Measurements from ENCODE around the gene APPL2.
"Not testable (repeated sequence)": the region's sequence is repeated elsewhere in the genome, so short reads cannot be mapped to it uniquely, and the experiment has no call there.

APPL2 gene

GRCh38 chr12:105256011-105256410 is 20.0 kb upstream of the APPL2 start:
- peak; percentile 19 for DNase-seq

DNA sequence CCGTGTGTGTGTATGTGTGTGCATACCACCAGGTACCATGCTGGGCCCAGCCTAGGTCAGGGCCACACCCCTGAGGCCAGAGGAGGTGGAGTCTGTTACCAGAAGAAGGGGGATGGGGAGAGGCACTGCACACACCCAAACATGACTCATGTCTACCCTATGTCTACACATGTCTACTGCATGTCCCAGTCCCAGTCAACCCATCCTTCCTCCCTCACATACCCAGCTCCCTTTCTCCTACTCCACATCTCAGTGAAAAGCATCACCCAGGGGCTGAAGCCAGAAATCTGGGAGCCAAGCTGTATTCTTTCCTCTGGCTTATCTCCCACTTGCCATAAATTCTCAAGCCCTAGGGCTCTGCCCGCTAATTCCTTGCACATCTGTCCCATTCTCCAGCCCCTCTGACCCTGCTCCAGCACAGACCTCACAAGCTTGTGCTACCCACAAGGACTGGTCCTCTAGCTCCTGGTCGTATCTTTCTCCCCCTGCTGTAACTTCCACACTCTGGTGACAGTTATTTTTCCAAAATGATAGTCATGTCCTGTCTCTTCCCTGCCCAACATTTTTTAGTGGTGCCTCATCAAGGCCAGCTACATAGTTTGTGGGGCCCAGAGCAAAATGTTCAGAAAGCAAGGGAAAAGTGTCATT is 18.0 kb upstream of the APPL2 start:
- peak; percentile 82 for DNase-seq

- DNase-seq = no peak
Measured at GRCh38 chr12:105252901-105253300, 16.9 kb upstream of the APPL2 start.

DNA sequence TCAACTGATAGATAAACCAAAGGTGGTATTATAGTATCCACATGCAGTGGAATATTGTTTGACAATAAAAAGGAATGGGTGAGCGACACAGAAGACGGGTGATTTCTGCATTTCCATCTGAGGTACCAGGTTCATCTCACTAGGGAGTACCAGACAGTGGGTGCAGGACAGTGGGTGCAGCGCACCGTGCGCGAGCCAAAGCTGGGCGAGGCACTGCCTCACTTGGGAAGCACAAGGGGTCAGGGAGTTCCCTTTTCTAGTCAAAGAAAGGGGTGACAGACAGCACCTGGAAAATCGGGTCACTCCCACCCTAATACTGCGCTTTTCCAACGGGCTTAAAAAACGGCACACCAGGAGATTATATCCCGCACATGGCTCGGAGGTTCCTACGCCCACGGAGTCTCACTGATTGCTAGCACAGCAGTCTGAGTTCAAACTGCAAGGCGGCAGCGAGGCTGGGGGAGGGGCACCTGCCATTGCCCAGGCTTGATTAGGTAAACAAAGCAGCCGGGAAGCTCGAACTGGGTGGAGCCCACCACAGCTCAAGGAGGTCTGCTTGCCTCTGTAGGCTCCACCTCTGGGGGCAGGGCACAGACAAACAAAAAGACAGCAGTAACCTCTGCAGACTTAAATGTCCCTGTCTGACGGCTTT is 9.9 kb upstream of the APPL2 start:
- DNase-seq = not testable (repeated sequence)

- DNase-seq = no peak
Measured at GRCh38 chr12:105245291-105245690, 9.3 kb upstream of the APPL2 start.

- no peak for DNase-seq
Measured at GRCh38 chr12:105240228-105240627, 4.3 kb upstream of the APPL2 start.

- no peak for DNase-seq
Measured at GRCh38 chr12:105239304-105239703, 3.3 kb upstream of the APPL2 start.

DNA sequence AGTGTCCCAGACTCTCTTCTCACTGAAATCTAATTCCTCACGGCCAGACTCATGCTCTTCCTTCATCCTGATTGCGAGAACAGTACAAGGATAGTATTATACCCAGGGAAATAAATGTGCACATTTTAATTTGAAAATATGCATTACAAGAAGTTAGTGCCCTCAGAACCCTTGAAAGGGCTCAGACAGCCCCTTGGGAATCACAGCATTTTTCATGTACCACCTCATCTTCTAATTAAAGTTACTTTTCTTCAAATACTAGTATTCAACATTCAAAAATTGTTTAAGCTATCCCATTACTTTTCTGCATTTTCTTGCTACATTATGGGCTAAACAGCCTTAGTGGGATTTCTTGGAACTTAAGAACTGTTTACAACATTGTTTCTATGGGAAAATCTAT is 1.7 kb upstream of the APPL2 start:
- DNase-seq = no peak

- DNase-seq = peak; percentile 31
Measured at GRCh38 chr12:105235281-105235731, 668 bp downstream of the APPL2 start.

GRCh38 chr12:105234197-105234596 is 1.8 kb downstream of the APPL2 start:
- no peak for DNase-seq

GRCh38 chr12:105233041-105233905 is 2.7 kb downstream of the APPL2 start:
- DNase-seq = no peak

GRCh38 chr12:105231396-105231795 is 4.6 kb downstream of the APPL2 start:
- no peak for DNase-seq

DNA sequence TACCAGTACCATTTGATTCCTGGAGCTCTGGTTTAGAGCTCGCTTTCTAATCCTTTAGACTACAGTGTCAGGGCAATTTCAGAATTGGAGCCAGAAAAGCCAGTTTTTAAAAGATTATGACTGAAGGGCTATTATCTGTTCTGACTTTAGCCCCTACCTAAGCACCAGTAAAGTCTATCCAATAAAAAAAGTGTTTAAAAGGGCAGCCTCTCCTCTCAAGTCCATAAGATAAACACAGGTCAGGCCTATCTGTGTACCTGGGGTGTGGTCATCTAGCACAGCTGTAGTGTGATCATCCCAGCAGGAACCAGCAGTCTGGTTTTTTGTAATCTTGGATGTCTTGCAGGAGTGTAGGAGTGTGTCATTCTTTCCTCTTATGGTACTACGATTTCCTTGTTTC is 6.6 kb downstream of the APPL2 start:
- no peak for DNase-seq

DNA sequence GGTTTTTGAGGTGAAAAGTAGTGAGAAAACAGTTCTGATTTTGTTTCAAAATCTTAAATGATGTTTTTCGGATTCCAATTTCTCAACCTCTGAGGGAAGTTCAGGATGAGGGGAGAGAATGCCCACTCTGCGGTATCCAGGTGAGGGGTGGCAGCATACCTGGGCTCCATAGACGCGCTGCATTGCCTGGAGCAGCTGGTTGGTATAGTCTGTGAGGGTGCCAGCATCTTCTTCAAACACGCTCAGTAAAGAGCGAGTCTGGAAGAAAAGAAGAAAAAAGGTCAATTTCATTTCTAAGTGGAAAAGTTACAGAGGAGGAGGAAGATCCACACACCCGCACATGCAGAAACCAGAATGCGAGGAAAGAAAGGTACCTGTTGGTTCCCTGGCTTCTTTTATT is 7.0 kb downstream of the APPL2 start:
- no peak for DNase-seq

GRCh38 chr12:105228494-105228893 is 7.5 kb downstream of the APPL2 start:
- DNase-seq = peak; percentile 69

DNA sequence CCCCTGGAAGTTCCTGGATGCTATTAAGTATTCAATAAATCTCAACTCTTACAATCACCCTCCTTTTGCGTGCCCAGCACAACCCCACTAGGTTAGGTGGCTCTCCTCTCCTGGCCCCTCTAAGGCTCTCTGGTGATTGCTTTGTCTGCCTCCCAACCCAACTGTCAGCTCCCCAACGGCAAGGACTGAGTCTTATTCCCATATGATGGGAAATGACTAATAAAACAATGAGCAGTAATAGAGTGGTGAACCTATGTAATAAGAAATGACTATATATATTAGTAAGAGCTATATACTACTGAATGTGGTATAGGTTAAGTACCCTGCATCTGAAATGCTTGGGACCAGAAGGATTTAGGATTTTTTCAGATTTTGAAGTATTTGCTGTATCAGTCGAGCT is 8.1 kb downstream of the APPL2 start:
- peak; percentile 41 for DNase-seq

DNA sequence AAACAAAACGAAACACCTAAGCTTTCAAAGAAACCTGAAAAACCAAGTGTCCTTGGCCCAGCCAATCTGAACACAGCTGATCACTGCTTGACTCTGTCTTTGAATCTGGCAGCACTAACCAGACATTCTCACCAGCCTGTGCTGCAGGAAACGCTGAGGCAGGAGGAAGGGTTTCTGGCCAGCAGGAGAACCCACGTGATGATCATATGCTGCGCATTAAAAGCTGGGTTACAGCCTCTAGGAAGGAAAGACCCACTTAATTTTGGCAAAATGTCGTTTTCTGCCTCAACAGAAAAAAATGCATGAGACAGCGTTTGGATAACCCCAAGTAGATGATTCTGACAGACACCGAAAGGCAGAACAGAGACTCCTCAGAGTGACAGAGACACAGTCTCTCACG is 9.8 kb downstream of the APPL2 start:
- peak; percentile 94 for DNase-seq

GRCh38 chr12:105225505-105226015 is 10.4 kb downstream of the APPL2 start:
- no peak for DNase-seq

GRCh38 chr12:105224399-105224798 is 11.6 kb downstream of the APPL2 start:
- DNase-seq = no peak

DNA sequence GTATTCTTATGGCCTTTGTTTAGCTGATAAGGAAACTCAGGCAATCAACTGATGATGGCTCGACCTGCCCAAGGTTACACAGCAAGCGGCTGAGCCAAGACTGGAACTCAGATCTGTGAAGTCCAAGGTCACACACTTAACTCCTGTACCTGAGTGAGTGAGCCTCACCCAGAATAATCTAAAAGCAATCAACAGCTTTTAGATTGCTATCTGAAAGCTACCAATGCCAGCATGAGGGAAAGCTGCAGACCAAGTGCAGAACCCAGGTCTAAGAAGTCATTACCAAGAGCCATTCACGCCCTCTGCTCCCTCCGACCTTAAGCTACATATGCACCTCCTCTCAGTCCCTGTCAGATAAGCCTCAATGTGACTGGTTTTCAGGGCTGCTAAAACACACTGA is 12.1 kb downstream of the APPL2 start:
- DNase-seq = no peak

- DNase-seq = no peak
Measured at GRCh38 chr12:105223352-105223845, 12.6 kb downstream of the APPL2 start.

GRCh38 chr12:105222726-105223351 is 13.1 kb downstream of the APPL2 start:
- DNase-seq = no peak

DNA sequence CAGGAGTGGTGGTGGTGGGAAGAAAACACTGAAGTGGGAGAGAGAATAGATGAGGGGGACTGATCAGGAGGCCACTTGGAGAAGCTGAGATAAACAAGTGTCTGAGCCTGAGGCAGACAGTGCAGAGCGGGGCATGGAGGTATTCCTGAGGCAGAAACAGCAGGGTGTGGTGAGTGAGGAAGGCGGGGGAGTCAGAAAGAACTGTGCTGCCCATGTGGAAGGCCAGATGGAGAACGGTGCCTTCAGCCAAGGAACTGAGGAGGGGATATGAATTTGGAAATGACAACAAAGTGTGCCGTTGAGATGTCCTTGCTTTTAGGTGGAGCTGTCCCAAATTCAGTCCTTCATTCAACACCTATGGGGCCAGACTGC is 13.7 kb downstream of the APPL2 start:
- DNase-seq = no peak

Data from HCEC 1CT (cell line).